GM20000 (cell line): ENCODE measurements around the gene RAB3D.
"Not testable (repeated sequence)": the region's sequence is repeated elsewhere in the genome, so short reads cannot be mapped to it uniquely, and the experiment has no call there.

Source experiments
- DNase-seq: peaks from one replicate; pipeline ENCODE4 v3.0.0; 2012; ENCODE audit warnings: low spot score
- CTCF ChIP-seq: IDR thresholded peaks from 2 replicates; pipeline ENCODE4 v1.5.1; 2012; ENCODE audit warnings: mild to moderate bottlenecking, control low read depth; ENCODE audit errors: extremely low read depth, missing control alignments

The RAB3D gene

DNA sequence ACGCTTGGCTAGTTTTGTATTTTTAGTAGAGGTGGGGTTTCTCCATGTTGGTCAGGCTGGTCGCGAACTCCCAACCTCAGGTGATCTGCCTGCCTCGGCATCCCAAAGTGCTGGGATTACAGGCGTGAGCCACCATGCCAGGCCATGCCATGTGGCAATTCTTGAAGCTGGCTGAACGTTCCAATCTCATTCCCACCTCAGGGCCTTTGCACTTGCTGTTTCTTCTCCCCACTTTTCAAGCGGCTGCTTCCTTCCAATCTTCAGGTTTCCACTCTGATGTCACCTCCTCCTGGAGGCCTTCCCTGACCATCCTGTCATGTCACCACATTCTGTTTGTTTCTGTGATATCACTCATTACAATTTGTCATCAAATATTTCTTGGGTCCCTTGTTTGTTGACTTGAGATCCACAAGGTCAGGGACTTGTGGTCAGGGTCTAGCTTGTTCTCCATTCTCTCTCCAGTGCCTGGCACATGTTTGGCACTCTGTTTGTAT, 40.4 kb upstream of the RAB3D start:
- no peak for TF ChIP-seq CTCF
- DNase-seq: no peak

DNA sequence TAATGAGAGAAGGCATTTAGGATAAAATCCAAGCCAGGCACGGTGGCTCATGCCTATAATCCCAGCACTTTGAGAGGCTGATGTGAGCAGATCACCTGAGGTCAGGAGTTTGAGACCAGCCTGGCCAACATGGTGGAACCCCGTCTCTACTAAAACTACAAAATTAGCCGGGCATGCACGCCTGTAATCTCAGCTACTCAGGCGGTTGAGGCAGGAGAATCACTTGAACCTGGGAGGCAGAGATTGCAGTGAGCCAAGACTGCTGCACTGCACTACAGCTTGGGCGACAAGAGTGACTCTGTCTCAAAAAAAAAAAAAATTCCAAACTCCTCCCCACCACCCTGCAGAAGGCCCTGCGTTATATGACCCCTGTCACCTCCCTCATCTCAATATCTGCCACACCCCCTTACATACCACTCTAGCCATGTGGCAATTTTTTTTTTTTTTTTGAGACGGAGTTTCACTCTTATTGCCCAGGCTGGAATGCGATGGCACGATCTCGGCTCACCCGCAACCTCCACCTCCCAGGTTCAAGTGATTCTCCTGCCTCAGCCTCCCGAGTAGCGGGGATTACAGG, 39.9 kb upstream of the RAB3D start:
- not testable (repeated sequence) for DNase-seq

DNA sequence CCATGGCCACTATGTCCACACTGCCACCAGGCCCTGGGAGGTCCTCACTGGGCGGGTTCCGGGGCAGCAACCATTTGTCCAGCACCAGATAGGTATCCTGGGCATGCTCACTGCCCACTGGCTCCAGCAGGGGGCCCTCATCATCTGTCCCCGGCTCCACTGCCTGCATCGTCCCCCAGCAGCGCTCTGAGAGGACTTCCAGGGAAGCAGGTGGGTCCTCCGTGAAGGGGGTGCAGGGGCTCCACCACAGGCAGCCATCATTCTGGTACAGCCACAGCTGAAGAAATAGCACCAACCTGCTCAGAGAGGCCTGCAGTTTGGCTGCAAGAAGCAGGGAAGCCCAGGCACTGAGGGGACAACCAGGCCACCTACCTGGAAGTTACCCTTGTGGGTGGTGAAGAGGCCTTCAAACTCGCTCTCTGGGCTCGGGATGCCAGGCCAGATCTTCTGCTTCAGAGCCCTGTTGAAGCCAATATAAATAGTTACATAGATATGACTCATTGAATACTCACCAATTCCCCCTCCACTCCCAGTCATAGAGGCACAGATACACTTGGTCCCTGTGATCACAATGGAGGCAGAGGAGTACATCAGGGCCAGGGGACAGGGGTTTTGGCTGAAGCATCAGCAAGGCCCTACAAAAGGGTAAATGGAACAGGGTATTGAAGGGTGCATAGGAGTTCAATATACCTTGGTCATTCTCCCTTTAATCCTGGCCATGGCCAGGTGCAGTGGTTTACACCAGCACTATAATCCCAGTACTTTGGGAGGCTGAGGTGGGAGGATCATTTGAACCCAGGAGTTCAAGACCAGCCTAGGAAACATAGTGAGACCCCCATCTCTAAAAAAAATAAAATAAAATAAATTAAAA, 39.1 kb upstream of the RAB3D start:
- TF ChIP-seq CTCF: peak; percentile 73
- DNase-seq: peak; percentile 25

DNA sequence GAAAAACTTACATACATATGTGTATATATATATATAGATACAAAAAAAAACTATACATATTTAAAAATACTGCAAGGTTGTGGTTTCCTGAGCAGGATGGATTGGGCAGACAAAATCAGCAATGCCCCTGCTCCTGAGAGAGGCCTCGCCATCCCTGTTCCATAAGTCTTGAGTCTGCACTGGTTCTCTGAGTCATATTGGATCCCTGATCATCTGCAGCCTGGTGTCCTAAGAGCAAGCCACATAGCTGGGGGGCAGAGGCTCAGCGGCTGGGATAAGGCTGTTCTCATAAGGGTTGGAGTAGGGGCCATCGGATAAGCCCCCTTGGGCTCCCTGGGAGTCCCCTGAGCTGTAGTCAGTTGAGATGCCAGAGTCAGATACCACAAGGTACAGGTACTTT, 38.3 kb upstream of the RAB3D start:
- TF ChIP-seq CTCF: no peak
- no peak for DNase-seq

DNA sequence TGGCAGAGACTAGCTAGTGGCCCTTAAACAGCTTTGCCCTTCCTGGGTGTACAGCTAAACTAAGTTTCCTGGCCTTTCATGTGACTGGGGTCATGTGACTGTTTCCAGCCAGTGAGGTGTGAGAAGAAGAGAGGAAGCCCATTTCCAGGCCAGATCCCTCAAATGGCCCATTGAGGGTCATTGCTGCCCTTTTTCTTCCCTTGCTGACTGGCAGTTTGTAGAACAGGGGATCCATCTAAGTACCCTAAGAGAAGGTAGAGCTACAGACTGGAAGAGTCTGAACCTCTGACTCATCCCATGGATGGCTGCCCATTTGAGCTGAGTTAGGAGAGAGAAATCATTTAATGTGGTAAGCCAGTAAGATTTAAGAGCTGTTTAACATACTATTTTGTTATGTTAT, 37.8 kb upstream of the RAB3D start:
- peak; percentile 50 for DNase-seq

DNA sequence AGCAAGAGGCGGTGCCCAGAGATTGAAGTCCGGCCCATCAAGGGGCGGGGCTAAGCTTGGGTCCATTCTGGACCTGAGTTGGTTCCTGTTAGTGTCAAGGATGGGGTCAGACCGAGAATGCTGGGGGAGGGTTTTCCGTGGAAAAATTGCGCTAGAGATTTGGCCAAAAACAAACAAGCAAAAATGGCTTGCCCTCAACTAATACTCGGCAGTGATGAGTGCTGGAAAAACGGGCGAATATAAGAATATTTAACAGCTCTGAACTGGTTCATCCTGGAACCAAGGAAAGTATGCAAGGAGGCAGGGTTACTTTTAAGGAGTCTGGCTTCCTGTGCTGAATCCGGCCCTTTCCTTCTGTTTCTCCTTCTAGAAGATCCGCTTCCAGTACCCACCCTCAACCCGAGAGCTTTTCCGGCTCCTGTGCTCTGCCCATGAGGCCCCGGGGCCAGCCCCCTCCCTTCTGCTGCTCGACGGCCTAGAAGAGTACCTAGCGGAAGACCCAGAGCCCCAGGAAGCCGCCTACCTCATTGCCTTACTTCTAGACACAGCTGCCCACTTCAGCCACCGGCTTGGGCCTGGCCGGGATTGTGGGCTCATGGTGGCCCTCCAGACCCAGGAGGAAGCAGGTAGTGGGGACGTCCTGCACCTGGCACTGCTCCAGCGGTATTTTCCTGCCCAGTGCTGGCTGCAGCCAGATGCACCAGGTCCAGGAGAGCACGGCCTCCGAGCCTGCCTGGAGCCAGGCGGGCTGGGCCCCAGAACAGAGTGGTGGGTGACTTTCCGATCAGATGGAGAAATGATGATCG, 35.9 kb upstream of the RAB3D start:
- DNase-seq: peak; percentile 58
- no peak for TF ChIP-seq CTCF

More for the DNA sequence above, 37.8 kb upstream of the RAB3D start:
- no peak for TF ChIP-seq CTCF

DNA sequence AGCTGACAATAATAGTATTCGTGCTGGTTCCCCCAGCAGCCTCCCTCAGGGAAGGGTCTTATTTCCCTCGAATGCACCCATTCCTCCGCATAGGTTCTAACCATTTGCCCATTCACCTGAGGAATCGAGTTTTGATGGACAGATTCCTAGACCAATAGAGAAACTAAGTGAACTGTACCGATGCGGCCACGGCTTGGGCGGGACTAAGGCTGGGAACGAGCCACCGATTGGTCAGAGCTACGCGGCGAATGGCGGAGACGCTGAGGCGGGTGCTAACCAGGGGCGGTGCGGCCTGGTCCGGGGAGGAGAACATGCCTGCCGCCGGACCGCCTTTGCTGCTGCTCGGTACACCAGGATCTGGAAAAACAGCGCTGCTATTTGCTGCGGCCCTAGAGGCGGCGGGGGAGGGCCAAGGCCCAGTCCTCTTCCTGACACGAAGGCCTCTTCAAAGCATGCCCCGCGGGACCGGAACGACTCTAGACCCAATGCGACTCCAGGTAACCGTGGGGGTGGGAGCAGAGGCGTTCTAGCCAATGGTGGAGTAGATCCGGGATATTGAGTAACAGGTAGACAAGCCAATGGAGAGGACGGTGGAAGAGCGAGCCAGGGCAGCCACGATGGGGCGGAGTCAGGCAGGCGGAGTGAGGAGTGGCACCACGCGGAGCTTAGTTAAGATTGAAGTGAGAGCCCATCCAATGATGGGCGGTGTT, 35.1 kb upstream of the RAB3D start, which contains the start of gene SWSAP1:
SWSAP1 (plus strand) TSS at position 234 of the 710 bp plus-strand sequence; CDS start at position 249, 15 bp downstream.
- peak; percentile 97 for DNase-seq
- no peak for TF ChIP-seq CTCF
